Testis (tissue), 2 donors: Measurements from ENCODE around the gene ANKS1B.

ENCODE experiments used
- CTCF ChIP-seq, 3 experiments: fragments of 450-650 bp in 2 of 3; fragments of 200-600 bp in 1 of 3; sonication (generic) in 1 of 3; IDR thresholded peaks; one replicate each; pipeline ENCODE4 v1.5.1; 2016 to 2019; ENCODE audit warnings: antibody characterized with exemption in 3 of 3, mild to moderate bottlenecking in 2 of 3, moderate library complexity in 1 of 3
- POLR2A ChIP-seq: fragments of 450-650 bp; IDR thresholded peaks from one replicate; pipeline ENCODE4 v1.6.1; 2017; ENCODE audit warnings: antibody characterized with exemption, mild to moderate bottlenecking, moderate library complexity

- no peak for TF ChIP-seq CTCF (IDR thresholded peaks at IDR 0.05)
- TF ChIP-seq POLR2A = no peak
Observed at GRCh38 chr12:99154983-99155336, 829.8 kb downstream of the ANKS1B start.
